22Rv1 (cell line): ENCODE data around the gene RAB31.

ENCODE experiments used
- H3K27ac ChIP-seq: fragments of 450-650 bp; 2 replicates; pipeline ENCODE4 v1.5.1; 2017
- ZFX ChIP-seq: fragments of 450-650 bp; IDR thresholded peaks from 2 replicates; pipeline ENCODE4 v1.6.1; 2017; ENCODE audit warnings: antibody characterized with exemption, borderline replicate concordance
- TF ChIP-seq, protein P1 (sequence below): fragments of 450-650 bp; IDR thresholded peaks from 2 replicates; pipeline ENCODE4 v1.5.1; 2017; ENCODE audit warnings: mild to moderate bottlenecking

The RAB31 gene

DNA sequence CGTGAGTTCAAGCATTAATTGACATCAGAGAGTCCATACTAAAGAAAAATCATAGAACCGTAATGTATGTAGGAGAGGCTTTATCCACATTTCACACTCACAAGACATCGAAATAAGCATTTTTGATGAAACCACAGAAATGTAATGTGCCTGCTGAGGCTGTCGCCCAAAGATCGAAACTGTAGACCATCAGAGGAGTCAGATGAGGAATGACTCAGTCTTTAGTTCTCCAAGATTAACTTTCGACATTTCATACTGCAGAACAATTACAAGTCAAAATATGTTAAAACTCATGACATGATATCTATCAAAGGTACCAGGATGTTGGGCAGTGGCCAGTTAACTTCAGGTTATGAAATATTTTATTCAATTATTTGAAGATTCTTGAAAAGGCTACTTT, 79.6 kb downstream of the RAB31 start:
- TF ChIP-seq, protein P1, sequence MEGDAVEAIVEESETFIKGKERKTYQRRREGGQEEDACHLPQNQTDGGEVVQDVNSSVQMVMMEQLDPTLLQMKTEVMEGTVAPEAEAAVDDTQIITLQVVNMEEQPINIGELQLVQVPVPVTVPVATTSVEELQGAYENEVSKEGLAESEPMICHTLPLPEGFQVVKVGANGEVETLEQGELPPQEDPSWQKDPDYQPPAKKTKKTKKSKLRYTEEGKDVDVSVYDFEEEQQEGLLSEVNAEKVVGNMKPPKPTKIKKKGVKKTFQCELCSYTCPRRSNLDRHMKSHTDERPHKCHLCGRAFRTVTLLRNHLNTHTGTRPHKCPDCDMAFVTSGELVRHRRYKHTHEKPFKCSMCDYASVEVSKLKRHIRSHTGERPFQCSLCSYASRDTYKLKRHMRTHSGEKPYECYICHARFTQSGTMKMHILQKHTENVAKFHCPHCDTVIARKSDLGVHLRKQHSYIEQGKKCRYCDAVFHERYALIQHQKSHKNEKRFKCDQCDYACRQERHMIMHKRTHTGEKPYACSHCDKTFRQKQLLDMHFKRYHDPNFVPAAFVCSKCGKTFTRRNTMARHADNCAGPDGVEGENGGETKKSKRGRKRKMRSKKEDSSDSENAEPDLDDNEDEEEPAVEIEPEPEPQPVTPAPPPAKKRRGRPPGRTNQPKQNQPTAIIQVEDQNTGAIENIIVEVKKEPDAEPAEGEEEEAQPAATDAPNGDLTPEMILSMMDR, result no peak
- no peak for TF ChIP-seq ZFX
- H3K27ac ChIP-seq, result no peak overlapping the region

DNA sequence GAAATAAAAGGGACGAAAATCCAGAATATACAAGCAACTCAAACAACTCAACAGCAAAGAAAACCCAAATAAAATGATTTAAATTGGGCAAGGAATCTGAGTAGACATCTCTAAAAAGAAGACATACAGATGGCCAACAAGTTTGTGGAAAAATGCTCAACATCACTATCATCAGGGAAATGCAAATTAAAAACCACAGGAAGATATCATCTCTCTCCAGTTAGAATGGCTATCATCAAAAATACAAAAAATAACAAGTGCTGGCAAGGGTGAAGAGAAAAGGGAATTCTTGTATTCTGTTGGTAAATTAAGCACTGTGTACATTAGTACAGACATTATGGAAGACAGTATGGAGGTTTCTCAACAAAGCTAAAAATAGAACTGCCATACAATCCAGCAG, 80.0 kb downstream of the RAB31 start:
- TF ChIP-seq, protein P1, result no peak
- TF ChIP-seq ZFX, result no peak
- H3K27ac ChIP-seq, result no peak overlapping the region

- no peak overlapping the region for H3K27ac ChIP-seq
- TF ChIP-seq ZFX, result no peak
- TF ChIP-seq, protein P1, result no peak
These were observed 80.8 kb downstream of the RAB31 start for GRCh38 chr18:9788860-9789259.

- TF ChIP-seq ZFX, result no peak
These were observed 82.2 kb downstream of the RAB31 start for GRCh38 chr18:9790261-9790660.

DNA sequence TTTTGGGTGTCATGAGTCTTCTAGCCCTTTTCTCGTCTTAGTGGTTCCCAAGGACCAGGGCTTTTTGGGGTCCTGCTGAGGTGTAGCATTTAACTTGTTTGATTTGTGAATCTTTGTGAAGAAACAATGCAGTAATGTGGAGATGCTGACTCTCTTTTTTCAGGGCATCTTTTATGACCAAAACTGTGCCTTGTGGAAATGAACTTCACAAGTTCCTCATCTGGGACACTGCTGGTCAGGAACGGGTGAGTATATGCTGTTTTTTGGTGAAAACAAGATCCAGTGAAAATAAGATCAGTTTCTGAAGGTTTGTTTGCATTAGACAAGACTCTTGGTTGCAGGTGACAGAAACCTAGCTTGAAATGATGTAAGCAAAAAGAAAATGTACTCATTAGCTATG, 83.9 kb downstream of the RAB31 start:
- no peak overlapping the region for H3K27ac ChIP-seq
- TF ChIP-seq ZFX, result no peak
- TF ChIP-seq, protein P1, result no peak

More at GRCh38 chr18:9790261-9790660, 82.2 kb downstream of the RAB31 start:
- no peak overlapping the region for H3K27ac ChIP-seq

DNA sequence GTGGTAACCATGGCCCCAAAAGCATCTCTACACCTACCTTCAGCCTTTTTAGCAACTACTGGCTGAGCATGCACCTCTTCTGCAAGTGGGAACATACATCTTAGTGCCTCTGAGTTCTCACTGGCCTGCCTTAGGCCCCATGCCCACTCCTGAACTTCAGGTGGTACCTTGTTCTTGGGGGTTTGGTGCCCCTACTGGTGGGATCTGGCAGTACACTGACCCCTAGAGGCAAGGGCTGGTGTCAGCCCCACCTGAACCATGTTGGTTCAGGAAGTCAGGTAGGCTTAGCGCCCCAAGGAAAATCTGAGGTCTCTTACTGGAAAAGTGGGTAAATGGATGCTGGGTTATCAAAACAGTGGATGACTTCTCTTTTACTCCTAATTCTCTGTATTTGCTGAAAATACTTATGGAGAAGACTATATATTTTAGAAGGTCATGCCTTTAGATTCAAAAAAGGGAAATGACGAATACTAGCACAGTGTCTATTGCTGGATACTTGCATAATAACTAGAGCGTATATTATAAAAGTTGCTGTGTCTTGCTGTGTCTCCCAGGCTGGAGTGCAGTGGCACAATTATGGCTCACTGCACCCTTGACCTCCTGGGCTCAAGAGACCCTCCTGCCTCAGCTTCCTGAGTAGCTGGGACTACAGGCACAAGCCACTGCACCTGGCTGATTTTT, 84.6 kb downstream of the RAB31 start:
- H3K27ac ChIP-seq, result no peak overlapping the region
- TF ChIP-seq, protein P1, result peak; percentile 69
- no peak for TF ChIP-seq ZFX

GRCh38 chr18:9796011-9796410, 87.9 kb downstream of the RAB31 start:
- TF ChIP-seq, protein P1, result no peak
- no peak for TF ChIP-seq ZFX
- no peak overlapping the region for H3K27ac ChIP-seq
